Peyer's patch (tissue), 4 donors: ENCODE results near the gene SYNPR.

Source experiments
- POLR2A ChIP-seq, 2 donors: fragments of 450-650 bp; IDR thresholded peaks; one replicate each; pipeline ENCODE4 v1.5.1; 2017; ENCODE audit warnings: antibody characterized with exemption in 2 of 2, mild to moderate bottlenecking in 2 of 2, moderate library complexity in 2 of 2
- TF ChIP-seq, protein P1 (sequence below), 6 experiments: fragments of 450-650 bp in 4 of 6; fragments of 200-600 bp in 2 of 6; sonication (generic) in 1 of 6; IDR thresholded peaks; one replicate each; pipeline ENCODE4 v1.5.1; 2017 to 2019; ENCODE audit warnings: antibody characterized with exemption in 6 of 6, mild to moderate bottlenecking in 3 of 6, moderate library complexity in 1 of 6

GRCh38 chr3:63458405-63458804, 180.3 kb downstream of the SYNPR start:
- TF ChIP-seq, protein P1, sequence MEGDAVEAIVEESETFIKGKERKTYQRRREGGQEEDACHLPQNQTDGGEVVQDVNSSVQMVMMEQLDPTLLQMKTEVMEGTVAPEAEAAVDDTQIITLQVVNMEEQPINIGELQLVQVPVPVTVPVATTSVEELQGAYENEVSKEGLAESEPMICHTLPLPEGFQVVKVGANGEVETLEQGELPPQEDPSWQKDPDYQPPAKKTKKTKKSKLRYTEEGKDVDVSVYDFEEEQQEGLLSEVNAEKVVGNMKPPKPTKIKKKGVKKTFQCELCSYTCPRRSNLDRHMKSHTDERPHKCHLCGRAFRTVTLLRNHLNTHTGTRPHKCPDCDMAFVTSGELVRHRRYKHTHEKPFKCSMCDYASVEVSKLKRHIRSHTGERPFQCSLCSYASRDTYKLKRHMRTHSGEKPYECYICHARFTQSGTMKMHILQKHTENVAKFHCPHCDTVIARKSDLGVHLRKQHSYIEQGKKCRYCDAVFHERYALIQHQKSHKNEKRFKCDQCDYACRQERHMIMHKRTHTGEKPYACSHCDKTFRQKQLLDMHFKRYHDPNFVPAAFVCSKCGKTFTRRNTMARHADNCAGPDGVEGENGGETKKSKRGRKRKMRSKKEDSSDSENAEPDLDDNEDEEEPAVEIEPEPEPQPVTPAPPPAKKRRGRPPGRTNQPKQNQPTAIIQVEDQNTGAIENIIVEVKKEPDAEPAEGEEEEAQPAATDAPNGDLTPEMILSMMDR (IDR thresholded peaks at IDR 0.05) = no peak
- no peak for TF ChIP-seq POLR2A (IDR thresholded peaks at IDR 0.05)
